GM23338 (cell line): Measurements from ENCODE around the gene ZNF716.

Experiments used
- CREB1 ChIP-seq: fragments of 250-450 bp; sonication (Bioruptor Pico); IDR thresholded peaks from 2 replicates; pipeline ENCODE4 v1.5.0; 2020; ENCODE audit warnings: low read depth, mild to moderate bottlenecking, moderate library complexity
- CTCF ChIP-seq, 2 experiments: fragments of 200-600 bp in 1 of 2; sonication (generic) in 1 of 2; conservative IDR thresholded peaks; 2 replicates each; pipeline versions ENCODE4 v1.5.1 to v1.6.1; 2016 to 2017; ENCODE audit warnings: antibody characterized with exemption in 2 of 2, low read depth in 2 of 2, mild to moderate bottlenecking in 2 of 2, moderate library complexity in 1 of 2
- EZH2 ChIP-seq: fragments of 200-600 bp; sonication (generic); IDR thresholded peaks from one replicate; pipeline ENCODE4 v1.8.0; 2017; ENCODE audit warnings: antibody characterized with exemption, mild to moderate bottlenecking, low read depth; ENCODE audit not compliant: unreplicated experiment
- EZH2phosphoT487 ChIP-seq: fragments of 200-600 bp; sonication (generic); IDR thresholded peaks from one replicate; pipeline ENCODE4 v1.8.1; 2018; ENCODE audit warnings: antibody characterized with exemption; ENCODE audit not compliant: unreplicated experiment
- JUNB ChIP-seq: IDR thresholded peaks from one replicate; pipeline ENCODE4 v1.6.1; 2016; ENCODE audit warnings: antibody characterized with exemption; ENCODE audit not compliant: unreplicated experiment
- NANOG ChIP-seq: IDR thresholded peaks from 2 replicates; pipeline ENCODE4 v1.6.1; 2016; ENCODE audit warnings: antibody characterized with exemption, borderline replicate concordance
- POLR2AphosphoS5 ChIP-seq: IDR thresholded peaks from 2 replicates; pipeline ENCODE4 v1.6.1; 2016; ENCODE audit warnings: antibody characterized with exemption, low read depth
- STAT1 ChIP-seq: IDR thresholded peaks from one replicate; pipeline ENCODE4 v1.6.1; 2016; ENCODE audit warnings: antibody characterized with exemption; ENCODE audit not compliant: unreplicated experiment
- ZNF114 ChIP-seq: fragments of 250-450 bp; sonication (Bioruptor Pico); IDR thresholded peaks from 2 replicates; pipeline ENCODE4 v1.5.0; 2020; ENCODE audit warnings: mild to moderate bottlenecking, moderate library complexity
- ZNF331 ChIP-seq: fragments of 250-450 bp; sonication (Bioruptor Pico); IDR thresholded peaks from 2 replicates; pipeline ENCODE4 v1.5.0; 2020; ENCODE audit warnings: low read depth, mild to moderate bottlenecking, moderate library complexity
- TF ChIP-seq, protein P1 (sequence below): IDR thresholded peaks from one replicate; pipeline ENCODE4 v1.6.1; 2018; ENCODE audit warnings: antibody characterized with exemption; ENCODE audit not compliant: unreplicated experiment
- TF ChIP-seq, protein P2 (sequence below): IDR thresholded peaks from 2 replicates; pipeline ENCODE4 v1.6.1; 2016; ENCODE audit warnings: antibody characterized with exemption

DNA sequence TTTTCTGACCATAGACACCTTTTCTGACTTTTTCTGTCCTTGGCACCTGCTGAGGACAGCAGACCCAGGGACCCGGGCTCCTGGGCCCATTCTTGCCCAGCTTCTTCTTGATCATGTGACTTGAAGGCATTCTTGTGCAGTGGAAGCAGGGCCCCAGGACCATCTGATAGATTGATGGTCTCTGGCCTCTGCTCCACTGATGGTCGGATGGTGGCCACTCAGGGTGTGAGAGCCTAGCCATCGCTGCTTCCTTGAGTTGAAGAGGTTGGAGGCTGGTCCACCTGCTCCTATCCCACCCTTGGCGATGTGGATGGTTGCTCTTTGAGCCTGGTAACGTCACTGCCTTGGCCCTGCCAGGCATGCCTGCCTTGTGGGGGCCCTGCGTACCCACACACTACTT lies 37.8 kb upstream of the ZNF716 start:
- TF ChIP-seq CTCF (conservative IDR thresholded peaks at IDR 0.05; ENCODE audit: low read depth in 2 of 2) (no peak), ZNF331 (CRISPR knock-in tag) (no peak), POLR2AphosphoS5 (no peak), CREB1 (CRISPR knock-in tag) (no peak), ZNF114 (CRISPR knock-in tag) (no peak), JUNB (no peak), EZH2 (no peak), EZH2phosphoT487 (no peak), STAT1 (no peak), NANOG (no peak)
- TF ChIP-seq, protein P1, sequence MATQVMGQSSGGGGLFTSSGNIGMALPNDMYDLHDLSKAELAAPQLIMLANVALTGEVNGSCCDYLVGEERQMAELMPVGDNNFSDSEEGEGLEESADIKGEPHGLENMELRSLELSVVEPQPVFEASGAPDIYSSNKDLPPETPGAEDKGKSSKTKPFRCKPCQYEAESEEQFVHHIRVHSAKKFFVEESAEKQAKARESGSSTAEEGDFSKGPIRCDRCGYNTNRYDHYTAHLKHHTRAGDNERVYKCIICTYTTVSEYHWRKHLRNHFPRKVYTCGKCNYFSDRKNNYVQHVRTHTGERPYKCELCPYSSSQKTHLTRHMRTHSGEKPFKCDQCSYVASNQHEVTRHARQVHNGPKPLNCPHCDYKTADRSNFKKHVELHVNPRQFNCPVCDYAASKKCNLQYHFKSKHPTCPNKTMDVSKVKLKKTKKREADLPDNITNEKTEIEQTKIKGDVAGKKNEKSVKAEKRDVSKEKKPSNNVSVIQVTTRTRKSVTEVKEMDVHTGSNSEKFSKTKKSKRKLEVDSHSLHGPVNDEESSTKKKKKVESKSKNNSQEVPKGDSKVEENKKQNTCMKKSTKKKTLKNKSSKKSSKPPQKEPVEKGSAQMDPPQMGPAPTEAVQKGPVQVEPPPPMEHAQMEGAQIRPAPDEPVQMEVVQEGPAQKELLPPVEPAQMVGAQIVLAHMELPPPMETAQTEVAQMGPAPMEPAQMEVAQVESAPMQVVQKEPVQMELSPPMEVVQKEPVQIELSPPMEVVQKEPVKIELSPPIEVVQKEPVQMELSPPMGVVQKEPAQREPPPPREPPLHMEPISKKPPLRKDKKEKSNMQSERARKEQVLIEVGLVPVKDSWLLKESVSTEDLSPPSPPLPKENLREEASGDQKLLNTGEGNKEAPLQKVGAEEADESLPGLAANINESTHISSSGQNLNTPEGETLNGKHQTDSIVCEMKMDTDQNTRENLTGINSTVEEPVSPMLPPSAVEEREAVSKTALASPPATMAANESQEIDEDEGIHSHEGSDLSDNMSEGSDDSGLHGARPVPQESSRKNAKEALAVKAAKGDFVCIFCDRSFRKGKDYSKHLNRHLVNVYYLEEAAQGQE = no peak
- TF ChIP-seq, protein P2, sequence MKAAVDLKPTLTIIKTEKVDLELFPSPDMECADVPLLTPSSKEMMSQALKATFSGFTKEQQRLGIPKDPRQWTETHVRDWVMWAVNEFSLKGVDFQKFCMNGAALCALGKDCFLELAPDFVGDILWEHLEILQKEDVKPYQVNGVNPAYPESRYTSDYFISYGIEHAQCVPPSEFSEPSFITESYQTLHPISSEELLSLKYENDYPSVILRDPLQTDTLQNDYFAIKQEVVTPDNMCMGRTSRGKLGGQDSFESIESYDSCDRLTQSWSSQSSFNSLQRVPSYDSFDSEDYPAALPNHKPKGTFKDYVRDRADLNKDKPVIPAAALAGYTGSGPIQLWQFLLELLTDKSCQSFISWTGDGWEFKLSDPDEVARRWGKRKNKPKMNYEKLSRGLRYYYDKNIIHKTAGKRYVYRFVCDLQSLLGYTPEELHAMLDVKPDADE = no peak
